Prostate gland (tissue), 2 donors: ENCODE data around the gene SLIT3. TPM values are rescaled to one million over a fixed set of nuclear protein-coding genes. Genes with fewer than 3 reads are reported as not detected.

ENCODE experiments used
- DNase-seq: peaks from one replicate; pipeline ENCODE4 v3.0.0-alpha.2; 2019; ENCODE audit warnings: low spot score
- H3K27ac ChIP-seq, 2 donors: fragments of 200-600 bp; sonication (generic); 2 replicates each; pipeline ENCODE4 v1.5.1; 2017 to 2019
- H3K27me3 ChIP-seq: fragments of 200-600 bp; sonication (generic); replicated peaks from 2 replicates; pipeline ENCODE4 v1.5.1; 2019; ENCODE audit not compliant: insufficient read depth
- H3K36me3 ChIP-seq, 2 donors: fragments of 200-600 bp; sonication (generic); 1 replicate in 1 of 2; 2 replicates in 1 of 2; pipeline versions ENCODE4 v1.5.1 to v1.8.1; 2017 to 2019
- H3K4me1 ChIP-seq: fragments of 200-600 bp; sonication (generic); replicated peaks from 2 replicates; pipeline ENCODE4 v1.5.1; 2019
- H3K4me3 ChIP-seq, 2 donors: fragments of 200-600 bp; sonication (generic); 2 replicates each; pipeline ENCODE4 v1.5.1; 2017 to 2019
- H3K9me3 ChIP-seq: fragments of 200-600 bp; sonication (generic); 2 replicates; pipeline ENCODE4 v1.5.1; 2017
- POLR2A ChIP-seq: fragments of 450-650 bp; IDR thresholded peaks from one replicate; pipeline ENCODE4 v1.6.1; 2016; ENCODE audit warnings: antibody characterized with exemption, mild to moderate bottlenecking
- POLR2AphosphoS5 ChIP-seq: sonication (generic); formaldehyde crosslinking; IDR thresholded peaks from one replicate; pipeline ENCODE4 v1.6.1; 2017; ENCODE audit warnings: antibody characterized with exemption
- WGBS: methylation state at CpG from one replicate; pipeline ENCODE4 v1.1.5; 2018; 5-methylcytosine and 5-hydroxymethylcytosine counted together
- intact Hi-C: fragments of 100-400 bp; cut with DNase I; formaldehyde crosslinking; loops from one replicate; pipeline ENCODE4 v1.14.2; 2022
- total RNA-seq, 2 donors: library from RNA; depleted of rRNA; stranded (reverse); fragments of >200 nt; gene quantifications; one replicate each; pipeline ENCODE4 v1.1.0, GENCODE V29; 2016
- TF ChIP-seq, protein P1 (sequence below), 4 experiments: fragments of 200-600 bp in 2 of 4; fragments of 450-650 bp in 2 of 4; sonication (generic) in 2 of 4; IDR thresholded peaks; 1 replicate in 3 of 4; 2 replicates in 1 of 4; pipeline ENCODE4 v1.5.1; 2016 to 2019; ENCODE audit warnings: antibody characterized with exemption in 4 of 4, mild to moderate bottlenecking in 2 of 4, moderate library complexity in 2 of 4

Gene SLIT3
- total RNA-seq, 2 donors from 2014 or later, result 8.3 TPM

DNA sequence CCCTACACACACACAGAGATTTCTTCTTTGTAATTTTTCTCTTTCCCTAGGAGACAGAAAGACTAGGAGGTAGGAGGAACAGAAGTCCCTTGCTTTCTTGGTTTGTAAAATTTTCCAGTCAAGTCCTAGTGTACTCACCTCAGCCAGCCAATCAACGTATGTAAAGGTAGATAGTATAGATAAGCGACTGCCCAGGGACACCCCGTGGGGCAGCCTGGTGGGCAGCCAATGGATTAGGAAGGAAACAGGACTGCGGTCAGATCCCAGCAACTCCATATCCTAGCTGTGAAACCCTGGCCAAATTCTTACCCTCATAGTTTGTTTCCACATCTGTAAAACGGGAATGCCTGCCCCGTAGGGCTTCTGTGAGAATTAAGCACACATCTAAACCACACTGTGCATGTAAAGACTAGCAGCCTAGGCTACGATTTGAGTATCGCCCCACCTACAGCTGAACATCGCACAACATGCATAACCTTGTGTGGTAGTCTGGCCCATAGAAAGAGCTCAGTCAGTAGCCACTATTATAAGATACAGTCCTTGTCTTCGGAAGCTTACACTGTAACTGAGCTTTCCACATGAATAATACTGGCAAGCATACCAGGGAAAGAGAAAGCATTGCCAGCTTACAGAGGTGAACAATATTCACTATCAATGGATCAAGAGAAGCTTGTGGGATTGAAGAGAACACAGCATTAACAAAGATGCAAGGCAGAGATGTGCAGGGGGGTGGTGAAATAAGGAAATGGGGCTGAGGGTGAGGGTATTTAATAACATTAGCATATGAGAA is 368.3 kb downstream of the SLIT3 start:
- no peaks in the 10 kb centered on the region for H3K36me3 ChIP-seq
- H3K27me3 ChIP-seq, result no peaks in the 10 kb centered on the region
- no peaks in the 10 kb centered on the region for H3K9me3 ChIP-seq
- DNase-seq, result no peak
- TF ChIP-seq POLR2A (no peak), POLR2AphosphoS5 (no peak)
- TF ChIP-seq, protein P1, sequence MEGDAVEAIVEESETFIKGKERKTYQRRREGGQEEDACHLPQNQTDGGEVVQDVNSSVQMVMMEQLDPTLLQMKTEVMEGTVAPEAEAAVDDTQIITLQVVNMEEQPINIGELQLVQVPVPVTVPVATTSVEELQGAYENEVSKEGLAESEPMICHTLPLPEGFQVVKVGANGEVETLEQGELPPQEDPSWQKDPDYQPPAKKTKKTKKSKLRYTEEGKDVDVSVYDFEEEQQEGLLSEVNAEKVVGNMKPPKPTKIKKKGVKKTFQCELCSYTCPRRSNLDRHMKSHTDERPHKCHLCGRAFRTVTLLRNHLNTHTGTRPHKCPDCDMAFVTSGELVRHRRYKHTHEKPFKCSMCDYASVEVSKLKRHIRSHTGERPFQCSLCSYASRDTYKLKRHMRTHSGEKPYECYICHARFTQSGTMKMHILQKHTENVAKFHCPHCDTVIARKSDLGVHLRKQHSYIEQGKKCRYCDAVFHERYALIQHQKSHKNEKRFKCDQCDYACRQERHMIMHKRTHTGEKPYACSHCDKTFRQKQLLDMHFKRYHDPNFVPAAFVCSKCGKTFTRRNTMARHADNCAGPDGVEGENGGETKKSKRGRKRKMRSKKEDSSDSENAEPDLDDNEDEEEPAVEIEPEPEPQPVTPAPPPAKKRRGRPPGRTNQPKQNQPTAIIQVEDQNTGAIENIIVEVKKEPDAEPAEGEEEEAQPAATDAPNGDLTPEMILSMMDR (IDR thresholded peaks at IDR 0.05), result no peak
- H3K27ac ChIP-seq, result no peak overlapping the region
- intact Hi-C loops, result no loop called here
- H3K4me3 ChIP-seq, result no peak overlapping the region
- H3K4me1 ChIP-seq, result no peaks in the 10 kb centered on the region
- 78% methylated on average over 10 of the region's 10 CpGs for WGBS

DNA sequence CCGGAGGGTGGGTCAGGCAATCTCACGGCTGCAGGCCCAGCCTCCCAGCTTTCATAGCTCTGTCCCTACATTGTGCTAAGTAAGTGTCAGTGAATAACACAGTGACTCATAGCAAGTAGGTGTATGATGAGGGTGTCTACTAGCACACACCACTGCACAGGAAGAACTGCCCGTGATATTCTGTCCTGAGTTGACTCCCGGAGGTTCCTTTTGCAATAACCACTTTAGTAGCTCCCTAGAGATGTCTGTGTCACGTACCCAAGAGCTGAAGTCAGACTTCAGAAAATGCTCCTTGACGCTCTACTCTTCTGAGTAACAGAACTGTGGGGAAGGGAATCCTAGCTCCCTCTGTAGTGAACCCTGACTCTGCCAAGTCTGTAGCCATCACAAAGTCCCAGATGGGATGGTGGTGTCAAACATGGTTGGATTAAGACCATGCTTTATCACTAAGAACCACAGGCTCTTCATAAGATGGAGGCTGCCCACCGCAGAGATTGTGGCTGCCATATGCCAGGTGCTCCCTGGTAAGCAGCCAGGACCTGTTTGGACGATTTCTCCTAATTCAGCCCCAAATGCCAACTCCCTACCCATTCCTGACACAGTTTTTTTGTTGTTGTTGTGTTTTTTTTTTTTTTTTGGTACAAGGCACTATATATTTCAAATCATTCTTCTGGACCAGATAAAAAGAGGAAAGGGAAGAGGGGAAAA is 369.1 kb downstream of the SLIT3 start:
- H3K27me3 ChIP-seq, result no peaks in the 10 kb centered on the region
- H3K27ac ChIP-seq, result no peak overlapping the region
- no peaks in the 10 kb centered on the region for H3K9me3 ChIP-seq
- no peaks in the 10 kb centered on the region for H3K4me1 ChIP-seq
- WGBS, result 85% methylated on average over 8 of the region's 8 CpGs
- no peak overlapping the region for H3K4me3 ChIP-seq
- intact Hi-C loops, result no loop called here
- H3K36me3 ChIP-seq, result no peaks in the 10 kb centered on the region
- TF ChIP-seq POLR2A (no peak), POLR2AphosphoS5 (no peak)
- TF ChIP-seq, protein P1 (IDR thresholded peaks at IDR 0.05), result no peak
- DNase-seq, result no peak

DNA sequence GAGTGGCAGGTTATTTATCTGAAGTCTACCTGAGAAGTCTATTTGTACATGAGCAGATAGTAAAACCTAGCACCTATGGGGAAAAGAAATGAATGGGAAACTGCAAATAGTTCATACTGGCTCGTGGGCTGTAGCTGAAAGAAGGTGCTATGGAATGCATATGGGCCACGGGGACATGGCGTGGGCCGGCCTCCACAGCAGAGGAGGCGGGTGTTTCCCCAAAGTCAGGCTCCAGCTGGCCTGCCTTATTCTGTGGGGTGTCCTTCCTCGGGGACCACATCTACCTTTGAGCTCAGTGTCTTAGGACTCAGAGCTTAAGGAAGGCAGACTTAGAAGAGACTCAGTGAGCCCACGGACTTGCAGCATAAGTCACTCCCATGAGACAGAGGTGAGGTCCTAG is 371.3 kb downstream of the SLIT3 start:
- DNase-seq, result no peak
- Histone ChIP-seq H3K4me1 (no peaks in the 10 kb centered on the region), H3K27me3 (no peaks in the 10 kb centered on the region), H3K36me3 (no peaks in the 10 kb centered on the region), H3K9me3 (no peaks in the 10 kb centered on the region), H3K27ac (no peak overlapping the region), H3K4me3 (no peak overlapping the region)
- WGBS, result 86% methylated on average over 7 of the region's 7 CpGs
- TF ChIP-seq POLR2A (no peak), POLR2AphosphoS5 (no peak)
- TF ChIP-seq, protein P1 (IDR thresholded peaks at IDR 0.05), result no peak
- intact Hi-C loops, result no loop called here

DNA sequence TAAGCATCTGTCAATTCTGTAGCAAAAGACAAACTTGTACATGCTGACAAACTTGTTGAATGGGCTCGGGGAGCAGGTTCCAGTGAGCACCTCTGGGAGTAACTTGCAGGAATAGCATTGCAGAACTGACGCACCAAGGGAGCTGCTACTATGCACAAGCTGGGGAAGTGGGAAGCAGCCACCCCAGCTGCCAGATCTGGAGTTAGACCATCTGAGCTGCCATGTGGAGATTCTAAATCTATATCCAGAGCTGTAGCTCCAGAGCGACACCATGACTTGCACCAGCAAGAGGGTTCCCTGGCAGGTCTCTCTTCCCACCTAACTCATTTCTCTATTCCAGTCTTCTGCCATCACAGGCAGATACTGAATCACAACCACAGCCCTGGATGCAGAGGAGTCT is 375.8 kb downstream of the SLIT3 start:
- no peak overlapping the region for H3K4me3 ChIP-seq
- H3K9me3 ChIP-seq, result no peaks in the 10 kb centered on the region
- TF ChIP-seq POLR2A (no peak), POLR2AphosphoS5 (no peak)
- TF ChIP-seq, protein P1 (IDR thresholded peaks at IDR 0.05), result no peak
- H3K27me3 ChIP-seq, result no peaks in the 10 kb centered on the region
- H3K4me1 ChIP-seq, result no peaks in the 10 kb centered on the region
- DNase-seq, result no peak
- H3K27ac ChIP-seq, result no peak overlapping the region
- no peaks in the 10 kb centered on the region for H3K36me3 ChIP-seq
- 88% methylated on average over 3 of the region's 3 CpGs for WGBS
- intact Hi-C loops, result no loop called here
